Mesendoderm (in vitro differentiated cells): ENCODE measurements around the gene RPN2.

ENCODE experiments used
- DNase-seq: peaks from one replicate; pipeline ENCODE4 v3.0.0; 2013
- H2AK5ac ChIP-seq: 2 replicates; pipeline ENCODE4 v1.6.1; 2013; ENCODE audit warnings: low read length, inconsistent platforms
- H2BK120ac ChIP-seq: 2 replicates; pipeline ENCODE4 v1.6.1; 2013; ENCODE audit warnings: low read depth, mild to moderate bottlenecking, low read length, moderate library complexity, mixed read lengths
- H2BK15ac ChIP-seq: replicated peaks from 2 replicates; pipeline ENCODE4 v1.6.1; 2013; ENCODE audit warnings: low read depth, mild to moderate bottlenecking, moderate library complexity
- H2BK5ac ChIP-seq: 2 replicates; pipeline ENCODE4 v1.6.1; 2013; ENCODE audit warnings: low read length, inconsistent platforms
- H3K18ac ChIP-seq: 2 replicates; pipeline ENCODE4 v1.6.1; 2013; ENCODE audit warnings: mild to moderate bottlenecking, low read length, mixed read lengths
- H3K23ac ChIP-seq: one replicate; pipeline ENCODE4 v1.6.1; 2013; ENCODE audit warnings: low read length
- H3K27ac ChIP-seq: 2 replicates; pipeline ENCODE4 v1.5.1; 2013; ENCODE audit warnings: low read depth, mild to moderate bottlenecking, inconsistent platforms, low read length, moderate library complexity
- H3K27me3 ChIP-seq: 2 replicates; pipeline ENCODE4 v1.6.1; 2013; ENCODE audit warnings: low read length, control low read depth, mild to moderate bottlenecking, inconsistent platforms; ENCODE audit not compliant: insufficient read depth, poor library complexity
- H3K36me3 ChIP-seq: 2 replicates; pipeline ENCODE4 v1.6.1; 2013; ENCODE audit warnings: low read length, inconsistent platforms; ENCODE audit not compliant: control insufficient read depth, insufficient read depth
- H3K4ac ChIP-seq: one replicate; pipeline ENCODE4 v1.6.1; 2013; ENCODE audit warnings: low read depth, mild to moderate bottlenecking, low read length, moderate library complexity
- H3K4me1 ChIP-seq: 2 replicates; pipeline ENCODE4 v1.6.1; 2013; ENCODE audit warnings: low read depth, low read length, inconsistent platforms; ENCODE audit not compliant: control insufficient read depth
- H3K4me2 ChIP-seq: 2 replicates; pipeline ENCODE4 v1.6.1; 2013; ENCODE audit warnings: low read length
- H3K4me3 ChIP-seq: 2 replicates; pipeline ENCODE4 v1.5.1; 2013; ENCODE audit warnings: mild to moderate bottlenecking, low read length
- H3K56ac ChIP-seq: one replicate; pipeline ENCODE4 v1.6.1; 2013; ENCODE audit warnings: low read length
- H3K79me1 ChIP-seq: 2 replicates; pipeline ENCODE4 v1.6.1; 2013; ENCODE audit warnings: low read length, inconsistent platforms
- H3K79me2 ChIP-seq: 2 replicates; pipeline ENCODE4 v1.6.1; 2013; ENCODE audit warnings: mild to moderate bottlenecking, low read length; ENCODE audit not compliant: control insufficient read depth, insufficient read depth
- H3K9ac ChIP-seq: 2 replicates; pipeline ENCODE4 v1.6.1; 2013; ENCODE audit warnings: low read length, inconsistent platforms
- H4K5ac ChIP-seq: one replicate; pipeline ENCODE4 v1.6.1; 2013; ENCODE audit warnings: low read length
- H4K8ac ChIP-seq: one replicate; pipeline ENCODE4 v1.6.1; 2013; ENCODE audit warnings: low read depth, mild to moderate bottlenecking, control low read depth, low read length, moderate library complexity
- WGBS: extraction: QIAGEN DNeasy Blood & Tissue Kit; methylation state at CpG from one replicate; pipeline ENCODE4 v1.1.7; 2013; ENCODE audit warnings: low lambda C conversion rate, missing lambda C conversion rate; ENCODE audit not compliant: insufficient coverage; ENCODE audit errors: extremely low coverage; 5-methylcytosine and 5-hydroxymethylcytosine counted together

RPN2 gene

GRCh38 chr20:37228082-37228481 is 49.0 kb downstream of the RPN2 start:
- Histone ChIP-seq H2BK15ac (no peak overlapping the region), H3K27me3 (no peaks in the 10 kb centered on the region), H3K9ac (no peak overlapping the region), H4K8ac (no peak overlapping the region), H3K56ac (no peak overlapping the region), H2AK5ac (no peak overlapping the region), H3K18ac (no peak overlapping the region), H4K5ac (no peak overlapping the region), H2BK5ac (no peak overlapping the region), H2BK120ac (no peak overlapping the region), H3K79me1 (no peaks in the 10 kb centered on the region), H3K36me3 (peaks cover 31% of the 10 kb centered on the region), H3K4me3 (no peak overlapping the region), H3K4me1 (no peaks in the 10 kb centered on the region), H3K4ac (no peak overlapping the region), H3K79me2 (no peaks in the 10 kb centered on the region), H3K23ac (no peak overlapping the region), H3K27ac (no peak overlapping the region), H3K4me2 (no peak overlapping the region)
- DNase-seq: no peak
- no CpG with 5 or more reads among the region's 6 CpGs for WGBS

- H3K23ac ChIP-seq: no peak overlapping the region
- no peak overlapping the region for H3K9ac ChIP-seq
- WGBS: no CpG with 5 or more reads among the region's 5 CpGs
- H3K36me3 ChIP-seq: peaks cover 31% of the 10 kb centered on the region
- H2BK15ac ChIP-seq: no peak overlapping the region
- no peaks in the 10 kb centered on the region for H3K27me3 ChIP-seq
- H3K4me1 ChIP-seq: no peaks in the 10 kb centered on the region
- H3K27ac ChIP-seq: no peak overlapping the region
- H3K79me2 ChIP-seq: no peaks in the 10 kb centered on the region
- H4K5ac ChIP-seq: no peak overlapping the region
- H3K4me2 ChIP-seq: no peak overlapping the region
- no peak overlapping the region for H3K18ac ChIP-seq
- H3K4ac ChIP-seq: no peak overlapping the region
- no peak overlapping the region for H3K56ac ChIP-seq
- no peaks in the 10 kb centered on the region for H3K79me1 ChIP-seq
- no peak overlapping the region for H3K4me3 ChIP-seq
- no peak overlapping the region for H2BK5ac ChIP-seq
- H2BK120ac ChIP-seq: no peak overlapping the region
- no peak overlapping the region for H2AK5ac ChIP-seq
- DNase-seq: no peak
- no peak overlapping the region for H4K8ac ChIP-seq
Measured at GRCh38 chr20:37228656-37229055, 49.5 kb downstream of the RPN2 start.

- Histone ChIP-seq H4K8ac (no peak overlapping the region), H2BK120ac (no peak overlapping the region), H3K4ac (no peak overlapping the region), H4K5ac (no peak overlapping the region), H3K27ac (no peak overlapping the region), H2BK15ac (no peak overlapping the region), H3K4me2 (no peak overlapping the region), H3K27me3 (no peaks in the 10 kb centered on the region), H3K9ac (no peak overlapping the region), H2AK5ac (no peak overlapping the region), H3K4me3 (no peak overlapping the region), H3K4me1 (no peaks in the 10 kb centered on the region), H3K23ac (no peak overlapping the region), H3K18ac (no peak overlapping the region), H3K56ac (no peak overlapping the region), H2BK5ac (no peak overlapping the region), H3K79me2 (no peaks in the 10 kb centered on the region), H3K79me1 (no peaks in the 10 kb centered on the region), H3K36me3 (peaks cover 32% of the 10 kb centered on the region)
- DNase-seq: no peak
- no CpG with 5 or more reads among the region's 4 CpGs for WGBS
Measured at GRCh38 chr20:37229357-37229756, 50.2 kb downstream of the RPN2 start.

- no peak overlapping the region for H2AK5ac ChIP-seq
- no peak overlapping the region for H3K23ac ChIP-seq
- no peak overlapping the region for H3K27ac ChIP-seq
- H3K4ac ChIP-seq: no peak overlapping the region
- H2BK120ac ChIP-seq: no peak overlapping the region
- H3K4me3 ChIP-seq: no peak overlapping the region
- DNase-seq: no peak
- H2BK5ac ChIP-seq: no peak overlapping the region
- H3K18ac ChIP-seq: no peak overlapping the region
- no peaks in the 10 kb centered on the region for H3K79me1 ChIP-seq
- WGBS: no CpG with 5 or more reads among the region's 6 CpGs
- H3K4me2 ChIP-seq: no peak overlapping the region
- no peaks in the 10 kb centered on the region for H3K27me3 ChIP-seq
- no peak overlapping the region for H3K9ac ChIP-seq
- H2BK15ac ChIP-seq: no peak overlapping the region
- H4K8ac ChIP-seq: no peak overlapping the region
- no peak overlapping the region for H4K5ac ChIP-seq
- H3K4me1 ChIP-seq: no peaks in the 10 kb centered on the region
- no peaks in the 10 kb centered on the region for H3K79me2 ChIP-seq
- peaks cover 33% of the 10 kb centered on the region for H3K36me3 ChIP-seq
- no peak overlapping the region for H3K56ac ChIP-seq
Measured at GRCh38 chr20:37230200-37230599, 51.1 kb downstream of the RPN2 start.

DNA sequence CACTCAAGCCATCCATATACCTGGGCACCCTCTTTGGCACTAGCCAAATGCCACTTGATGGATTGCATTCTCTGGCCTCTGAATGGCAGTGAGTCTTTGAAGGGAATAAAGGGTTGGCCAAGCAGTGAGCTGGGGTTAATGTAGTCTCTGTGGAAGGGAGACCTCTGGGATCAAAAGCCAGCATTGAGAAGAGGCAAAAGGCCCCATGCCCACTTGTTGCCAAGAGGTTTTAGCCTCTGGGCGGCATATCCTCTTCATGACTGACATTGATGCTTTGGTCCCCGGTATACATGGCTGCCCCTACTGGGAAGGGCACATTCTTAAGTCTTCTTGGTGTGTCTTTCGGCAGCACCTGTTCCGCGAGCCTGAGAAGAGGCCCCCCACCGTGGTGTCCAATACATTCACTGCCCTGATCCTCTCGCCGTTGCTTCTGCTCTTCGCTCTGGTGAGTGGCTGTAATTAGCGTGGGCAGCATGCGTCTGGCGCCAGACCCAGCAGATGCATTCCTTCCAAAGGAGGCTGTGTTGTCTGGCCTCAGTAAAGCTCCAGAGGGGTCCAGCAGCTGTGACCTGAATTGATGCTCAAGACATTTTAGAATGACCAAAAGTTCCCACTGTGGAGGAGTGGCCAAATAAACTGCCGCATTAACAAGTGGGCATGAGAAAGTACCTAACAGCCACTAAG is 53.0 kb downstream of the RPN2 start:
- Histone ChIP-seq H2AK5ac (no peak overlapping the region), H3K36me3 (peaks cover 28% of the 10 kb centered on the region), H2BK5ac (no peak overlapping the region), H3K56ac (no peak overlapping the region), H3K18ac (no peak overlapping the region), H3K27ac (no peak overlapping the region), H4K8ac (no peak overlapping the region), H3K4ac (no peak overlapping the region), H3K4me1 (no peaks in the 10 kb centered on the region), H3K79me2 (no peaks in the 10 kb centered on the region), H3K79me1 (no peaks in the 10 kb centered on the region), H4K5ac (no peak overlapping the region), H2BK120ac (no peak overlapping the region), H2BK15ac (no peak overlapping the region), H3K9ac (no peak overlapping the region), H3K4me2 (no peak overlapping the region), H3K27me3 (no peaks in the 10 kb centered on the region), H3K4me3 (no peak overlapping the region), H3K23ac (no peak overlapping the region)
- WGBS: no CpG with 5 or more reads among the region's 13 CpGs
- no peak for DNase-seq
